ENCODE results near the gene CFAP99. TPM values are rescaled to one million over a fixed set of nuclear protein-coding genes. Genes with fewer than 3 reads are reported as not detected.

Gene CFAP99
- total RNA-seq, 1 donor = not detected

DNA sequence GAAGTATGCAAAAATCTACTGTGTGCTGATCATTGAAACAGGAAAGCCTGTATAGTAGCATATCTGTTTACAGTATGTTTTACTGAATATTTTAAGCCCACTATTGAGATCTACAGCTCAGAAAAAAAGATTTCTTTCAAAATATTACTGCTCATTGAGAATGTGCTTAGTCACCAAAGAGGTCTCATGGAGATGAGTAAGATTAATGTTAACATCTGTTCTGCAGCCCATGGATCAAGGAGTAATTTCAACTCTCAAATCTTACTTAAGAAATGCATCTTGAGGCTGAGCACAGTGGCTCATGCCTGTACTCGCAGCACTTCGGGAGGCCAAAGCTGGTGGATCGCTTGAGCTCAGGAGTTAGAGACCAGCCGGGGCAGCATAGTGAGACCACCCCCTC, 53.4 kb downstream of the CFAP99 start:
- no peak overlapping the region for H3K4me3 ChIP-seq (ENCODE audit: low read depth, low read length)
- TF ChIP-seq, protein P1, sequence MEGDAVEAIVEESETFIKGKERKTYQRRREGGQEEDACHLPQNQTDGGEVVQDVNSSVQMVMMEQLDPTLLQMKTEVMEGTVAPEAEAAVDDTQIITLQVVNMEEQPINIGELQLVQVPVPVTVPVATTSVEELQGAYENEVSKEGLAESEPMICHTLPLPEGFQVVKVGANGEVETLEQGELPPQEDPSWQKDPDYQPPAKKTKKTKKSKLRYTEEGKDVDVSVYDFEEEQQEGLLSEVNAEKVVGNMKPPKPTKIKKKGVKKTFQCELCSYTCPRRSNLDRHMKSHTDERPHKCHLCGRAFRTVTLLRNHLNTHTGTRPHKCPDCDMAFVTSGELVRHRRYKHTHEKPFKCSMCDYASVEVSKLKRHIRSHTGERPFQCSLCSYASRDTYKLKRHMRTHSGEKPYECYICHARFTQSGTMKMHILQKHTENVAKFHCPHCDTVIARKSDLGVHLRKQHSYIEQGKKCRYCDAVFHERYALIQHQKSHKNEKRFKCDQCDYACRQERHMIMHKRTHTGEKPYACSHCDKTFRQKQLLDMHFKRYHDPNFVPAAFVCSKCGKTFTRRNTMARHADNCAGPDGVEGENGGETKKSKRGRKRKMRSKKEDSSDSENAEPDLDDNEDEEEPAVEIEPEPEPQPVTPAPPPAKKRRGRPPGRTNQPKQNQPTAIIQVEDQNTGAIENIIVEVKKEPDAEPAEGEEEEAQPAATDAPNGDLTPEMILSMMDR (IDR thresholded peaks at IDR 0.05; ENCODE audit: insufficient read depth, low read depth, low read length) = no peak
- DNase-seq (ENCODE audit: low read depth) = peak; percentile 65

DNA sequence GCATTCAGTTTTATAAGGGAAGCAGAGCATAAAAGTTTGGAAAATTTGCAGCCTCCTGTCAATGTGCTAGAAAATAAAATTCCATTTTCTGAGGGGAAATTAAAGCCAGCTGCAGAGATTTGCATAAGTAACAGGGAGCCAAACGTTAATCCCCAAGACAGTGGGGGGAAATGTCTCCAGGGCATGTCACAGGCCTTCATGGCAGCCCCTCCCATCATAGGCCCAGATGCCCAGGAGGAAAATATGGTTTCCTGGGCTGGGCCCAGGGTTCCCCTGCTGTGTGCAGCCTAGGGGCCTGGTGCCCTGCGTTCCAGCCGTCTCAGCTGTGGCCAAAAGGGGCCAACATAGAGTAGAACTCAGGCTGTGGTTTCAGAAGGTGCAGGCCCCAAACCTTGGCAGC, 59.5 kb downstream of the CFAP99 start:
- H3K4me3 ChIP-seq (ENCODE audit: low read depth, low read length) = no peak overlapping the region
- TF ChIP-seq, protein P1 (IDR thresholded peaks at IDR 0.05; ENCODE audit: insufficient read depth, low read depth, low read length) = no peak
- no peak for DNase-seq (ENCODE audit: low read depth)

DNA sequence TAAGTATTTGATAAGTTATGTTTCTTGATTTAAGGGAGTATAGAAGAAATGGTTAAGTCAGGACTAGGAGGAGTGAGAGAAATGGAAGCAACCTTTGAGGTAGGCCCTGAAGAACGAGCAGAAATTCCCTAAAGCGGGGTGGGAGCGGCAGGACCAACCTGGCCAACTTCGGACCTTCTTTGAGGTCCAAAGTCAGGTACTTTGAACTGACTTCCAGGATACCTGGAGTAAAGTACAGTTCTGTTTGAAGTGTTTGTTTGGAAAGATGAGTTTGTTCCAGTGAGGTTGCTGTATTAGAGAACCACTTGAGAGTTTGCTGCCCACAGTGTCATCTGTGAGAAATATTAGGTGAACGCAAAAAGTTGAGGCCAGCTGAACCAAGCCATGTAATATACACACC, 61.9 kb downstream of the CFAP99 start:
- TF ChIP-seq, protein P1 (IDR thresholded peaks at IDR 0.05; ENCODE audit: insufficient read depth, low read depth, low read length) = no peak
- H3K4me3 ChIP-seq (ENCODE audit: low read depth, low read length) = no peak overlapping the region
- DNase-seq (ENCODE audit: low read depth) = no peak

DNA sequence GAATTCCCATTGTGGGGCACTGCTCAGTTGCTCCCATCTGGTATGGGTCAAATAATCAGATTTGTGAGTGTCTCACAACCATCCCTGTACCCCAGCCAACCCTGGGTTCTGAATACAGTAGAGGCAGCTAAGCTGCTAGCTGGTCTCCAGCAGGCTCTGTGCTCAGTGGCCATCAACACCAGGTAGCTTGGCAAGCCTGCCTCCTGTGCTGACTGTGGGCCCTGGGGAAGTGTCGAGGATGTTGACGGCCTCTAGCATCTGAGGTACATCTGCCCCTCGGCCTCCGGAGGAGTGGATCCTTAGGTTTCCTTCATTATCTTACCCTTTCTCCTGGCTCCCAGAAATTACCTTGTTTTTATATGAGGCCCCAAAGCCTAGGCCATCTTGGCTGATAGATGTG, 63.4 kb downstream of the CFAP99 start:
- no peak overlapping the region for H3K4me3 ChIP-seq (ENCODE audit: low read depth, low read length)
- TF ChIP-seq, protein P1 (IDR thresholded peaks at IDR 0.05; ENCODE audit: insufficient read depth, low read depth, low read length) = no peak
- no peak for DNase-seq (ENCODE audit: low read depth)

DNA sequence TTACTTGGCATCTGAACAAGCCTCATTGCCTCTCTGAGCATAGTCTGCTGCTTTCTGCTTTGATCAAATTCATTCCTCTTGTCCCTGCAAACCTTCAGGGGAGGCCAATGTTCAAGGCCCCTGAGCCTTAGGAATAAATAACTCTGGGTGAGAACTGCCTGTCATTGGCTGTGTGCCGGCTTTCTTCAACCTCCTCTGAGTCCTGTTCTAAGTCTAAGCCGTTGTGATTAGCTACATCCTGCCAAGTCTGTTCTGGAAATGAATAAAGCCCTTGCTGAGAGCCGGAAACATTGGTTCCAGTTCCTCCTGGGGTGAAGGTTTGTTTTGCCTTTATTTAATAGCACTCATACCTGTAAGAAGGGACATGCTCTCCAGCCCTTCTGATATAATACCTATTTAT, 63.9 kb downstream of the CFAP99 start:
- no peak overlapping the region for H3K4me3 ChIP-seq (ENCODE audit: low read depth, low read length)
- TF ChIP-seq, protein P1 (IDR thresholded peaks at IDR 0.05; ENCODE audit: insufficient read depth, low read depth, low read length) = no peak
- peak; percentile 54 for DNase-seq (ENCODE audit: low read depth)

DNA sequence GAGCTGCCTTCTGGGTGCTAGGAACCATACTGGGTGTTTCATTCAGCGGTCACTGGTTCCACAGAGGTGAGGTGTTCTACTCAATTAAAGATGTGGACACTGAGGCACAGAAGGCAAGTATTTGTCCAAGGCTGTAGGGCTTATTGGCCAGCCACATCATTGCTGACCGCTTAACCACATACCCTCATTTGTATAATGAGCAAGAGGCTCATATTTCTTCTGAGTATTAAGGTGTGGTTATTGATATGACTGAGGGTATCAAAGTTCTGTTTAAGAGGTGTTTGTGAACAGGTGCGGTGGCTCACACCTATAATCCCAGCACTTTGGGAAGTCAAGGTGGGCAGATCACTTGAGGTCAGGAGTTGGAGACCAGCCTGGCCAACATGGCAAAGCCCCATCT, 64.5 kb downstream of the CFAP99 start:
- TF ChIP-seq, protein P1 (IDR thresholded peaks at IDR 0.05; ENCODE audit: insufficient read depth, low read depth, low read length) = no peak

DNA sequence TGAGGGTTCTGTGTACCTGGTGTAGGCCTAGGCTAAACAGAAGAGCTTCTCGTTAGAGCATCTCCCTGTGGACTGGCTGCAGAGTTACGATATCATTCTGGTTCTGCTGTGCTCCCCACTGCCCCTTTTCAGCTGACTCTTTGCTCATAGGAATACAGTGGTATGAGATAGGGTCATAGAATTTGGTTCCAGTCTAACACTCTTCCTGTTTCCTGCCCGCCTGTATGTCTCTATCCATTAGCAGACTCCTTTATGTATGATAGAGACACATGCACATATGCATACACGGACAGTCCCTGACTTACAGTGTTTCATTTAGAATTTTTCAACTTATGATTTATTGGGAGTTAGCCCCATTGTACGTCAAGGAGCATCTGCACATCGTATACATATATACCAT, 65.4 kb downstream of the CFAP99 start:
- TF ChIP-seq, protein P1 (IDR thresholded peaks at IDR 0.05; ENCODE audit: insufficient read depth, low read depth, low read length) = no peak
- H3K4me3 ChIP-seq (ENCODE audit: low read depth, low read length) = no peak overlapping the region
- DNase-seq (ENCODE audit: low read depth) = no peak

More for the DNA sequence above, 64.5 kb downstream of the CFAP99 start:
- no peak overlapping the region for H3K4me3 ChIP-seq (ENCODE audit: low read depth, low read length)
- DNase-seq (ENCODE audit: low read depth) = no peak

All from fibroblast of villous mesenchyme (primary cell).